ENCODE measurements around the gene ATXN1.
"Not testable (repeated sequence)": the region's sequence is repeated elsewhere in the genome, so short reads cannot be mapped to it uniquely, and the experiment has no call there.

GRCh38 chr6:16260602-16261001 lies 500.7 kb downstream of the ATXN1 start:
- TF ChIP-seq, protein P1, sequence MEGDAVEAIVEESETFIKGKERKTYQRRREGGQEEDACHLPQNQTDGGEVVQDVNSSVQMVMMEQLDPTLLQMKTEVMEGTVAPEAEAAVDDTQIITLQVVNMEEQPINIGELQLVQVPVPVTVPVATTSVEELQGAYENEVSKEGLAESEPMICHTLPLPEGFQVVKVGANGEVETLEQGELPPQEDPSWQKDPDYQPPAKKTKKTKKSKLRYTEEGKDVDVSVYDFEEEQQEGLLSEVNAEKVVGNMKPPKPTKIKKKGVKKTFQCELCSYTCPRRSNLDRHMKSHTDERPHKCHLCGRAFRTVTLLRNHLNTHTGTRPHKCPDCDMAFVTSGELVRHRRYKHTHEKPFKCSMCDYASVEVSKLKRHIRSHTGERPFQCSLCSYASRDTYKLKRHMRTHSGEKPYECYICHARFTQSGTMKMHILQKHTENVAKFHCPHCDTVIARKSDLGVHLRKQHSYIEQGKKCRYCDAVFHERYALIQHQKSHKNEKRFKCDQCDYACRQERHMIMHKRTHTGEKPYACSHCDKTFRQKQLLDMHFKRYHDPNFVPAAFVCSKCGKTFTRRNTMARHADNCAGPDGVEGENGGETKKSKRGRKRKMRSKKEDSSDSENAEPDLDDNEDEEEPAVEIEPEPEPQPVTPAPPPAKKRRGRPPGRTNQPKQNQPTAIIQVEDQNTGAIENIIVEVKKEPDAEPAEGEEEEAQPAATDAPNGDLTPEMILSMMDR (IDR thresholded peaks at IDR 0.05) = not testable (repeated sequence)
- TF ChIP-seq POLR2A, POLR2AphosphoS5, EP300 (IDR thresholded peaks at IDR 0.05): not testable (repeated sequence)

Measured in gastroesophageal sphincter (tissue), 3 donors.